RWPE2 (cell line): ENCODE results near the gene BOLL.
"Not testable (repeated sequence)": the region's sequence is repeated elsewhere in the genome, so short reads cannot be mapped to it uniquely, and the experiment has no call there.

ENCODE experiments used
- ATAC-seq: fragments of 200-7000 bp; cut with Tn5 transposase; 3 replicates; pipeline ENCODE4 v1.9.1; 2021; ENCODE audit warnings: low read depth
- DNase-seq: peaks from one replicate; pipeline ENCODE4 v3.0.0-alpha.2; 2020; ENCODE audit warnings: low spot score
- H3K27ac ChIP-seq: fragments of 450-650 bp; 2 replicates; pipeline ENCODE4 v1.5.1; 2017; ENCODE audit warnings: mild to moderate bottlenecking; ENCODE audit not compliant: poor library complexity, severe bottlenecking
- H3K27me3 ChIP-seq: fragments of 250-450 bp; sonication (Bioruptor Pico); 2 replicates; pipeline ENCODE4 v1.5.1; 2021; ENCODE audit warnings: mild to moderate bottlenecking, moderate library complexity; ENCODE audit not compliant: insufficient read depth, poor library complexity, severe bottlenecking
- H3K36me3 ChIP-seq: fragments of 250-450 bp; sonication (Bioruptor Pico); 2 replicates; pipeline ENCODE4 v1.5.1; 2020; ENCODE audit warnings: low read depth, mild to moderate bottlenecking, moderate library complexity
- H3K4me1 ChIP-seq: fragments of 250-450 bp; sonication (Bioruptor Pico); 2 replicates; pipeline ENCODE4 v1.5.1; 2021; ENCODE audit warnings: mild to moderate bottlenecking, moderate library complexity; ENCODE audit not compliant: insufficient read depth, poor library complexity, severe bottlenecking
- H3K4me3 ChIP-seq: fragments of 250-450 bp; sonication (Bioruptor Pico); 2 replicates; pipeline ENCODE4 v1.5.1; 2021; ENCODE audit warnings: mild to moderate bottlenecking, moderate library complexity; ENCODE audit not compliant: severe bottlenecking
- H3K9me3 ChIP-seq: fragments of 250-450 bp; sonication (Bioruptor Pico); 2 replicates; pipeline ENCODE4 v1.5.1; 2021; ENCODE audit warnings: mild to moderate bottlenecking, moderate library complexity; ENCODE audit not compliant: severe bottlenecking
- TF ChIP-seq, protein P1 (sequence below): fragments of 450-650 bp; IDR thresholded peaks from one replicate; pipeline ENCODE4 v1.5.1; 2017; ENCODE audit warnings: mild to moderate bottlenecking, moderate library complexity; ENCODE audit not compliant: poor library complexity, severe bottlenecking

Gene BOLL, protein sequence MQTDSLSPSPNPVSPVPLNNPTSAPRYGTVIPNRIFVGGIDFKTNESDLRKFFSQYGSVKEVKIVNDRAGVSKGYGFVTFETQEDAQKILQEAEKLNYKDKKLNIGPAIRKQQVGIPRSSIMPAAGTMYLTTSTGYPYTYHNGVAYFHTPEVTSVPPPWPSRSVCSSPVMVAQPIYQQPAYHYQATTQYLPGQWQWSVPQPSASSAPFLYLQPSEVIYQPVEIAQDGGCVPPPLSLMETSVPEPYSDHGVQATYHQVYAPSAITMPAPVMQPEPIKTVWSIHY

DNA sequence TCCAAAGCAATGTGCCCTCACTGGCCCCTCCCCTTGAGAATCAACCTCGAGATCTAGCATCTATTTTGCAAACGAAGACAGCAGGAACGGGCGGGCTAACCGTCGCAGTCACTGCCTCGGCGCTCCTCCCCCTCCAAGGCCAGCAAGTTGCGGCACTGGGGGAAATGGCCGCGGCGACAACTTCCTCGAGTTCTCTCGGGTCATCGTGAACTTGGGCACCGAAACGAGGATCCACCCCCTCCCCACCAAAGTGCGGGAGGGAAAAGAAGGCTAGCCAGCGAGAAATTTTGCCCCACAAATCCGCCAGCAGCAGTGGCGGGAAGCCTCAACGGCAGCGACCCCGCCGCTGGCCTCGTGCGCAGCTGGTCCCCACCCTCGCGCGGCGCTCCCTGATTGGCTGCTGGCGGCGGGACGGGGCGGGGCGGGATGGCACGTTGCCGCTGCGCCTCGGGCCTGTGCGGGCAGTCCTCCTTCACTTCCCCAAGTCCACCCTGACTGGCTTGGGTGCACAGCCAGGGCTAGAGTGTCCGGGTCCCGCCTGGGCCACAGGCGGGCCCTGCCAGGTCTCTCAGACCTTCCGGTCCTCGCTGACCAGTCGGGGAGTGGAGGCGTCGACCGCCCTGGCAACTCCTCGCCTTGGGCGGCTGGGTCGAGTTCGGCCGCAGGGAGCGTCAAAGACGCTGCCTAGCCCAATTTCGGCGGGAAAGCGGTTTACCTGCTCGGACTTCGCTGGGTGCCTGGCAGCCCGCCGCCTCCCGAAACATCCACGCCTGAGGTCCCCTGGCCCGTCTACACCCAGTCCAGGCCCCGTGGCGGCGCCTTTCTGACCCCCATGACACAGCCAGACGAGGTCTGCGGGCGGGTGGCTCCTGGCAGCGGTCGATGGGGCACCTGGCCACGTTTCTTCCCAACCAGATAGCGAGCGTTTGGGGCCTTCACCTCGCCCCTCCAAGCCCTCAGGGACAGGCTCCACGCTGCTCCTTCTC is at the start of gene BOLL:
BOLL (minus strand) TSS at position 364 of the 986 bp plus-strand sequence. CDS start 3,469 bp downstream, outside the sequence.
- no peak for ATAC-seq
- Histone ChIP-seq H3K9me3 (no peaks in the 10 kb centered on the region), H3K4me3 (no peak within 1 kb of the TSS), H3K27me3 (peaks cover 39% of the 10 kb centered on the region), H3K27ac (no peak within 1 kb of the TSS), H3K4me1 (no peaks in the 10 kb centered on the region), H3K36me3 (no peaks in the 10 kb centered on the region)
- TF ChIP-seq, protein P1, sequence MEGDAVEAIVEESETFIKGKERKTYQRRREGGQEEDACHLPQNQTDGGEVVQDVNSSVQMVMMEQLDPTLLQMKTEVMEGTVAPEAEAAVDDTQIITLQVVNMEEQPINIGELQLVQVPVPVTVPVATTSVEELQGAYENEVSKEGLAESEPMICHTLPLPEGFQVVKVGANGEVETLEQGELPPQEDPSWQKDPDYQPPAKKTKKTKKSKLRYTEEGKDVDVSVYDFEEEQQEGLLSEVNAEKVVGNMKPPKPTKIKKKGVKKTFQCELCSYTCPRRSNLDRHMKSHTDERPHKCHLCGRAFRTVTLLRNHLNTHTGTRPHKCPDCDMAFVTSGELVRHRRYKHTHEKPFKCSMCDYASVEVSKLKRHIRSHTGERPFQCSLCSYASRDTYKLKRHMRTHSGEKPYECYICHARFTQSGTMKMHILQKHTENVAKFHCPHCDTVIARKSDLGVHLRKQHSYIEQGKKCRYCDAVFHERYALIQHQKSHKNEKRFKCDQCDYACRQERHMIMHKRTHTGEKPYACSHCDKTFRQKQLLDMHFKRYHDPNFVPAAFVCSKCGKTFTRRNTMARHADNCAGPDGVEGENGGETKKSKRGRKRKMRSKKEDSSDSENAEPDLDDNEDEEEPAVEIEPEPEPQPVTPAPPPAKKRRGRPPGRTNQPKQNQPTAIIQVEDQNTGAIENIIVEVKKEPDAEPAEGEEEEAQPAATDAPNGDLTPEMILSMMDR = no peak
- DNase-seq = no peak

DNA sequence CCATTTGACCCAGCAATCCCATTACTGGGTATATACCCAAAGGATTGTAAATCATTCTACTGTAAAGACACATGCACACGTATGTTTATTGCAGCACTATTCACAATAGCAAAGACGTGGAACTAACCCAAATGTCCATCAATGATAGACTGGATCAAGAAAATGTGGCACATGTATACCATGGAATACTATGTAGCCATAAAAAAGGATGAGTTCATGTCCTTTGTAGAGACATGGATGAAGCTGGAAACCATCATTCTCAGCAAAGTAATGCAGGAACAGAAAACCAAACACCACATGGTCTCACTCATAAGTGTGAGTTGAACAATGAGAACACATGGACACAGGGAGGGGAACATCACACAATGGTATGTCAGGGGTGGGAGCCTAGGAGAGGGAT is 49.7 kb upstream of the BOLL start:
- not testable (repeated sequence) for H3K36me3 ChIP-seq, H3K4me3 ChIP-seq, H3K9me3 ChIP-seq, ATAC-seq, DNase-seq, H3K27me3 ChIP-seq, H3K27ac ChIP-seq, H3K4me1 ChIP-seq

DNA sequence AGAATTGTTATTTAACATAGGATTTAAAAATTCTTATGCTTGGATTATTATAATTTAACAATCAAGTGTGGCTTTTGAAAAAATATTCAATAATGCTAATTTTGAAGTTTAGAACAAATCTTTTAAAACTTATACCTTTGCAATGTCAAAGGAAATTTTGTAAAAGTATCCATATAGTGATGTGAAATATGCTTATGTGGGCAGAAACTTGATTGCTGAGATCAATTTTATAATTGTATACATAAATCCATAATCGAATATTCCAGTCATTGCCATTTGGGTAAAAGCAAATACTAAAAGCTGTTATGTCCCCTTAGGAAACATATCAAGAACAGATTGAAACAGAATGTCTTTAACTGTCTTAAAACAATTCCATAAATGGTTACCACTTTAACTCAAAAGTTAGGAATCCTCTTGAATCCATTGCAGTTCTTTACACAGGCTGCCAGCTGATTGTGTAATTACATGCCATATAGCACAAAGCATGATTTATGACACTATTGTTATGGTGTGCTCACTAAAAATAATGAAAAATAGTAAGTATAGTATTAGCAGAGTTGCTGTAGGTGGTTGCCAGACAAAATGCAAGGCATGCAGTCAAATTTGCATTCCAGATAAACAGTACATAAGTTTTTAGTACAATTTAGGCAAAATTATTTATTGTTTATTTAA is 43.5 kb upstream of the BOLL start:
- Histone ChIP-seq H3K27ac (no peak overlapping the region), H3K4me3 (no peak overlapping the region), H3K27me3 (no peaks in the 10 kb centered on the region), H3K36me3 (no peaks in the 10 kb centered on the region; the same call in 1 of the 2 replicates), H3K4me1 (no peaks in the 10 kb centered on the region), H3K9me3 (no peaks in the 10 kb centered on the region)
- ATAC-seq (no peak), DNase-seq (no peak)
- TF ChIP-seq, protein P1 = no peak

GRCh38 chr2:197827618-197828017 is 42.5 kb upstream of the BOLL start:
- no peak for ATAC-seq
- no peak overlapping the region for H3K4me3 ChIP-seq
- H3K27ac ChIP-seq = no peak overlapping the region
- no peaks in the 10 kb centered on the region for H3K9me3 ChIP-seq
- TF ChIP-seq, protein P1 = no peak
- H3K27me3 ChIP-seq = no peaks in the 10 kb centered on the region
- H3K4me1 ChIP-seq = no peaks in the 10 kb centered on the region
- DNase-seq = no peak
- H3K36me3 ChIP-seq = no peaks in the 10 kb centered on the region; the same call in 1 of the 2 replicates

- H3K27me3 ChIP-seq = no peaks in the 10 kb centered on the region
- no peaks in the 10 kb centered on the region for H3K9me3 ChIP-seq
- TF ChIP-seq, protein P1 = no peak
- DNase-seq = no peak
- no peak overlapping the region for H3K27ac ChIP-seq
- H3K4me3 ChIP-seq = no peak overlapping the region
- no peak for ATAC-seq
- no peaks in the 10 kb centered on the region for H3K36me3 ChIP-seq
- no peaks in the 10 kb centered on the region for H3K4me1 ChIP-seq
Measured at GRCh38 chr2:197822333-197822732, 37.2 kb upstream of the BOLL start.
